ENCODE results near the gene FIBCD1.

The FIBCD1 gene

GRCh38 chr9:130935648-130936271 lies 3.3 kb downstream of the FIBCD1 start:
- DNase-seq, result no peak

- no peak for DNase-seq
These were observed 4.1 kb downstream of the FIBCD1 start for GRCh38 chr9:130934702-130935647.

GRCh38 chr9:130934246-130934645 lies 4.8 kb downstream of the FIBCD1 start:
- DNase-seq, result no peak

GRCh38 chr9:130933114-130934046 lies 5.7 kb downstream of the FIBCD1 start:
- DNase-seq, result no peak

GRCh38 chr9:130932255-130933079 lies 6.6 kb downstream of the FIBCD1 start:
- no peak for DNase-seq

- DNase-seq, result no peak
These were observed 7.4 kb downstream of the FIBCD1 start for GRCh38 chr9:130931508-130932254.

GRCh38 chr9:130930804-130931349 lies 8.2 kb downstream of the FIBCD1 start:
- DNase-seq, result no peak

- no peak for DNase-seq
These were observed 8.8 kb downstream of the FIBCD1 start for GRCh38 chr9:130930132-130930803.

GRCh38 chr9:130929571-130930038 lies 9.4 kb downstream of the FIBCD1 start:
- DNase-seq, result no peak

GRCh38 chr9:130927995-130928900 lies 10.8 kb downstream of the FIBCD1 start:
- no peak for DNase-seq

GRCh38 chr9:130927338-130927737 lies 11.7 kb downstream of the FIBCD1 start:
- no peak for DNase-seq

- DNase-seq, result no peak
These were observed 13.9 kb downstream of the FIBCD1 start for GRCh38 chr9:130925050-130925678.

- no peak for DNase-seq
These were observed 14.6 kb downstream of the FIBCD1 start for GRCh38 chr9:130924448-130924788.

GRCh38 chr9:130923611-130924447 lies 15.2 kb downstream of the FIBCD1 start:
- DNase-seq, result no peak

- DNase-seq, result no peak
These were observed 16.0 kb downstream of the FIBCD1 start for GRCh38 chr9:130922893-130923610.

GRCh38 chr9:130921989-130922892 lies 16.8 kb downstream of the FIBCD1 start:
- DNase-seq, result no peak
